ENCODE measurements around the gene SLC29A3. TPM values are rescaled to one million over a fixed set of nuclear protein-coding genes. Genes with fewer than 3 reads are reported as not detected.

Gene SLC29A3
- total and polyA plus RNA-seq, 2 of the 8 experiments (the other 6 are each of a cell fraction or from before 2014, with no cell fraction given) = 14.0 to 24.6 TPM

- Histone ChIP-seq H3K23ac (ENCODE audit: insufficient read length) (no peak overlapping the region), H2AFZ (ENCODE audit: low read length) (no peak overlapping the region), H4K91ac (replicated peaks; ENCODE audit: insufficient read length, low read length) (no peak overlapping the region), H3K4me2 (ENCODE audit: insufficient read depth in 1 of 2, low read depth in 2 of 2, low read length in 2 of 2) (no peak overlapping the region), H3K79me2 (ENCODE audit: control insufficient read depth in 1 of 2, insufficient read depth in 2 of 2, low read length in 2 of 2) (no peaks in the 10 kb centered on the region), H2BK120ac (replicated peaks; ENCODE audit: low read depth, low read length) (no peak overlapping the region), H3K23me2 (ENCODE audit: low read depth, low read length) (no peaks in the 10 kb centered on the region), H2BK15ac (ENCODE audit: low read length) (peak overlapping the region; percentile 22; the same call in 1 of the 2 replicates), H3K4me1 (replicated peaks in 1 of 4; ENCODE audit: control insufficient read depth in 3 of 4, insufficient read depth in 4 of 4, low read length in 3 of 4) (peaks cover 0 to 5% (median under 1%) of the 10 kb centered on the region in 4 experiments; a peak in 3 of 7 replicates), H3K27ac (ENCODE audit: low read depth, low read length) (peak overlapping the region; percentile 36; the same call in 1 of the 2 replicates), H3K79me1 (ENCODE audit: low read depth, low read length) (no peaks in the 10 kb centered on the region), H3K4ac (replicated peaks; ENCODE audit: insufficient read length, low read depth, low read length) (no peak overlapping the region), H2BK12ac (ENCODE audit: low read depth, low read length) (0 out of 2 replicates have a peak overlapping the region, but pooled peaks have one; percentile 32), H2AK5ac (ENCODE audit: low read depth, low read length) (no peak overlapping the region), H4K20me1 (replicated peaks in 1 of 2; ENCODE audit: control insufficient read depth in 1 of 2, insufficient read depth in 2 of 2, low read length in 2 of 2) (peaks cover 3 to 6% of the 10 kb centered on the region in 2 experiments), H3K4me3 (ENCODE audit: extremely low read depth in 1 of 4, insufficient read depth in 2 of 4, low read depth in 3 of 4, low read length in 4 of 4) (no peak overlapping the region), H3K18ac (ENCODE audit: extremely low read depth, low read length) (no peak overlapping the region), H3K9me3 (ENCODE audit: insufficient read depth in 2 of 2, low read depth in 1 of 2, low read length in 1 of 2) (no peaks in the 10 kb centered on the region), H2BK20ac (ENCODE audit: low read length) (no peak overlapping the region), H3K9ac (replicated peaks in 1 of 4; ENCODE audit: extremely low read depth in 1 of 4, low read depth in 3 of 4, low read length in 3 of 4) (no peak overlapping the region), H4K8ac (ENCODE audit: extremely low read depth, insufficient read depth, low read length) (no peak overlapping the region), H4K5ac (ENCODE audit: insufficient read length, low read depth, low read length) (no peak overlapping the region), H3K27me3 (replicated peaks in 1 of 4; ENCODE audit: control insufficient read depth in 3 of 4, extremely low read depth in 1 of 4, insufficient read depth in 3 of 4, low read length in 3 of 4) (no peaks in the 10 kb centered on the region), H3K36me3 (ENCODE audit: control insufficient read depth in 2 of 4, insufficient read depth in 4 of 4, low read length in 3 of 4) (peaks cover 0 to 16% (median 1%) of the 10 kb centered on the region in 4 experiments; a peak in 3 of 8 replicates), H3K14ac (ENCODE audit: insufficient read length) (no peak overlapping the region), H3K56ac (replicated peaks; ENCODE audit: insufficient read length, low read depth, low read length) (no peak overlapping the region), H2BK5ac (ENCODE audit: low read depth, low read length) (no peak overlapping the region)
- FAIRE-seq (no peak), DNase-seq (ENCODE audit: low read depth in 1 of 2, low spot score in 2 of 2) (no peak)
- CTCF ChIA-PET (ENCODE audit: partially characterized antibody) = interaction anchor here (1.2 to 2.8 kb wide), 3 partner anchors 10 to 33 kb away, joined by 3 to 16 read pairs (median 4); no protein-coding TSS in a partner anchor
- 89% methylated on average over 7 of the region's 7 CpGs; no CpG with 5 or more reads in 1 of the 2 experiments for WGBS, 2 experiments (ENCODE audit: extremely low coverage in 1 of 2, insufficient coverage in 1 of 2, insufficient read length in 1 of 2, insufficient replicate concordance in 2 of 2, low coverage in 1 of 2, low lambda C conversion rate in 2 of 2, missing lambda C conversion rate in 1 of 2)
- TF ChIP-seq RNF2 (IDR thresholded peaks at IDR 0.05; ENCODE audit: borderline replicate concordance, low read depth, low read length, missing control alignments, poor library complexity, severe bottlenecking) = no peak
- TF ChIP-seq, protein P1, sequence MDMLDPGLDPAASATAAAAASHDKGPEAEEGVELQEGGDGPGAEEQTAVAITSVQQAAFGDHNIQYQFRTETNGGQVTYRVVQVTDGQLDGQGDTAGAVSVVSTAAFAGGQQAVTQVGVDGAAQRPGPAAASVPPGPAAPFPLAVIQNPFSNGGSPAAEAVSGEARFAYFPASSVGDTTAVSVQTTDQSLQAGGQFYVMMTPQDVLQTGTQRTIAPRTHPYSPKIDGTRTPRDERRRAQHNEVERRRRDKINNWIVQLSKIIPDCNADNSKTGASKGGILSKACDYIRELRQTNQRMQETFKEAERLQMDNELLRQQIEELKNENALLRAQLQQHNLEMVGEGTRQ (IDR thresholded peaks at IDR 0.05; ENCODE audit: low read length) = no peak
- POLR2A ChIA-PET (ENCODE audit: partially characterized antibody) = interaction anchor here (1.1 kb wide), 1 partner anchor 14 kb away, joined by 3 read pairs; no protein-coding TSS in a partner anchor
Measured at GRCh38 chr10:71354776-71355175, 35.7 kb downstream of the SLC29A3 start.

All from H1 (cell line).